H1 (cell line): ENCODE results near the gene HAVCR1. TPM values are rescaled to one million over a fixed set of nuclear protein-coding genes. Genes with fewer than 3 reads are reported as not detected.

Experiments
- CTCF ChIA-PET: fragments of 300-600 bp; sonication (Branson Sonifier 250); formaldehyde crosslinking; loops from one replicate; lab custom pipeline; 2021; ENCODE audit not compliant: partially characterized antibody; lab: Charles Lee
- POLR2A ChIA-PET: fragments of 300-600 bp; sonication (Branson Sonifier 250); formaldehyde crosslinking; loops from one replicate; lab custom pipeline; 2021; ENCODE audit warnings: inconsistent platforms; ENCODE audit not compliant: partially characterized antibody; lab: Charles Lee
- DNase-seq, 2 experiments: peaks; one replicate each; pipeline versions ENCODE4 v3.0.0 to v3.0.0-alpha.2; 2010 to 2022; ENCODE audit warnings: low spot score in 2 of 2, low read depth in 1 of 2, mixed read lengths in 1 of 2
- FAIRE-seq: peaks from 2 replicates; lab custom pipeline; 2011; peaks lifted over from hg19 to GRCh38; lab: Jason Lieb, UNC
- H2AFZ ChIP-seq: 2 replicates; pipeline ENCODE4 v1.8.1; 2012; ENCODE audit warnings: low read length, inconsistent platforms
- H2AK5ac ChIP-seq: 2 replicates; pipeline ENCODE4 v1.6.1; 2013; ENCODE audit warnings: low read depth, low read length
- H2BK120ac ChIP-seq: replicated peaks from 2 replicates; pipeline ENCODE3; 2013; ENCODE audit warnings: low read depth, low read length, inconsistent platforms
- H2BK12ac ChIP-seq: 2 replicates; pipeline ENCODE4 v1.6.1; 2013; ENCODE audit warnings: low read depth, low read length
- H2BK15ac ChIP-seq: 2 replicates; pipeline ENCODE4 v1.6.1; 2013; ENCODE audit warnings: low read length
- H2BK20ac ChIP-seq: 2 replicates; pipeline ENCODE4 v1.6.1; 2013; ENCODE audit warnings: low read length
- H2BK5ac ChIP-seq: 2 replicates; pipeline ENCODE4 v1.6.1; 2013; ENCODE audit warnings: low read depth, low read length
- H3K14ac ChIP-seq: 2 replicates; pipeline ENCODE4 v1.6.1; 2013; ENCODE audit warnings: inconsistent platforms; ENCODE audit not compliant: insufficient read length
- H3K18ac ChIP-seq: 2 replicates; pipeline ENCODE4 v1.6.1; 2013; ENCODE audit warnings: low read length; ENCODE audit errors: extremely low read depth
- H3K23ac ChIP-seq: 2 replicates; pipeline ENCODE4 v1.6.1; 2013; ENCODE audit warnings: inconsistent platforms; ENCODE audit not compliant: insufficient read length
- H3K23me2 ChIP-seq: 2 replicates; pipeline ENCODE4 v1.6.1; 2013; ENCODE audit warnings: low read depth, low read length
- H3K27ac ChIP-seq: 2 replicates; pipeline ENCODE4 v1.6.1; 2011; ENCODE audit warnings: low read depth, low read length, inconsistent platforms
- H3K27me3 ChIP-seq, 4 experiments: replicated peaks in 1 of 4; 1 replicate in 1 of 4; 2 replicates in 3 of 4; pipeline versions ENCODE4 v1.6.1 to v1.8.1; 2011 to 2013; ENCODE audit warnings: low read length in 3 of 4, mild to moderate bottlenecking in 3 of 4, inconsistent platforms in 2 of 4, mixed read lengths in 2 of 4, moderate library complexity in 1 of 4; ENCODE audit not compliant: control insufficient read depth in 3 of 4, insufficient read depth in 3 of 4; ENCODE audit errors: extremely low read depth in 1 of 4
- H3K36me3 ChIP-seq, 4 experiments: 2 replicates each; pipeline versions ENCODE4 v1.6.1 to v1.8.1; 2011 to 2013; ENCODE audit warnings: mild to moderate bottlenecking in 4 of 4, low read length in 3 of 4, moderate library complexity in 2 of 4, control low read depth in 1 of 4, inconsistent platforms in 1 of 4; ENCODE audit not compliant: insufficient read depth in 4 of 4, control insufficient read depth in 2 of 4
- H3K4ac ChIP-seq: replicated peaks from 2 replicates; pipeline ENCODE3; 2013; ENCODE audit warnings: low read length, low read depth, mixed read lengths, inconsistent platforms; ENCODE audit not compliant: insufficient read length
- H3K4me1 ChIP-seq, 4 experiments: replicated peaks in 1 of 4; 1 replicate in 1 of 4; 2 replicates in 3 of 4; pipeline versions ENCODE4 v1.6.1 to v1.8.1; 2011 to 2013; ENCODE audit warnings: low read length in 3 of 4, inconsistent platforms in 2 of 4, mixed read lengths in 1 of 4; ENCODE audit not compliant: insufficient read depth in 4 of 4, control insufficient read depth in 3 of 4
- H3K4me2 ChIP-seq, 2 experiments: 2 replicates each; pipeline versions ENCODE4 v1.6.1 to v1.8.1; 2011 to 2013; ENCODE audit warnings: low read depth in 2 of 2, low read length in 2 of 2, control low read depth in 1 of 2, inconsistent platforms in 1 of 2, mild to moderate bottlenecking in 1 of 2; ENCODE audit not compliant: insufficient read depth in 1 of 2
- H3K4me3 ChIP-seq, 4 experiments: fragments of 200-600, 300-600 bp in 1 of 4; sonication (generic), shearing (Covaris generic), sonication (Bioruptor Twin) in 1 of 4; 2 replicates each; pipeline versions ENCODE4 v1.5.1 to v1.8.1; 2011 to 2016; ENCODE audit warnings: low read length in 4 of 4, low read depth in 3 of 4, control low read depth in 2 of 4, inconsistent platforms in 2 of 4, mild to moderate bottlenecking in 2 of 4, mixed read lengths in 1 of 4, moderate library complexity in 1 of 4; ENCODE audit not compliant: insufficient read depth in 2 of 4; ENCODE audit errors: extremely low read depth in 1 of 4
- H3K56ac ChIP-seq: replicated peaks from 2 replicates; pipeline ENCODE3; 2013; ENCODE audit warnings: low read depth, mild to moderate bottlenecking, mixed read lengths, low read length, inconsistent platforms; ENCODE audit not compliant: insufficient read length
- H3K79me1 ChIP-seq: 2 replicates; pipeline ENCODE4 v1.6.1; 2013; ENCODE audit warnings: low read depth, low read length, control low read depth
- H3K79me2 ChIP-seq, 2 experiments: 2 replicates each; pipeline versions ENCODE4 v1.6.1 to v1.8.1; 2012 to 2013; ENCODE audit warnings: low read length in 2 of 2, mild to moderate bottlenecking in 2 of 2, inconsistent platforms in 1 of 2; ENCODE audit not compliant: insufficient read depth in 2 of 2, control insufficient read depth in 1 of 2
- H3K9ac ChIP-seq, 4 experiments: replicated peaks in 1 of 4; 1 replicate in 1 of 4; 2 replicates in 3 of 4; pipeline versions ENCODE4 v1.6.1 to v1.8.1; 2011 to 2013; ENCODE audit warnings: low read depth in 3 of 4, low read length in 3 of 4, control low read depth in 2 of 4, mild to moderate bottlenecking in 2 of 4, moderate library complexity in 2 of 4, inconsistent platforms in 1 of 4; ENCODE audit errors: extremely low read depth in 1 of 4
- H3K9me3 ChIP-seq, 2 experiments: 2 replicates each; pipeline versions ENCODE4 v1.6.1 to v1.8.1; 2012 to 2013; ENCODE audit warnings: mild to moderate bottlenecking in 2 of 2, moderate library complexity in 2 of 2, control low read depth in 1 of 2, inconsistent platforms in 1 of 2, low read depth in 1 of 2, low read length in 1 of 2, mixed read lengths in 1 of 2; ENCODE audit not compliant: insufficient read depth in 2 of 2
- H4K20me1 ChIP-seq, 2 experiments: replicated peaks in 1 of 2; 2 replicates each; pipeline versions ENCODE3 to v1.8.1; 2011 to 2013; ENCODE audit warnings: inconsistent platforms in 2 of 2, low read length in 2 of 2, mild to moderate bottlenecking in 1 of 2; ENCODE audit not compliant: insufficient read depth in 2 of 2, control insufficient read depth in 1 of 2
- H4K5ac ChIP-seq: 2 replicates; pipeline ENCODE4 v1.6.1; 2013; ENCODE audit warnings: low read length, low read depth, mixed read lengths, inconsistent platforms; ENCODE audit not compliant: insufficient read length
- H4K8ac ChIP-seq: 2 replicates; pipeline ENCODE4 v1.8.0; 2013; ENCODE audit warnings: mild to moderate bottlenecking, moderate library complexity, low read length, inconsistent platforms; ENCODE audit not compliant: insufficient read depth; ENCODE audit errors: extremely low read depth
- H4K91ac ChIP-seq: replicated peaks from 2 replicates; pipeline ENCODE3; 2013; ENCODE audit warnings: low read length, mixed read lengths, inconsistent platforms; ENCODE audit not compliant: insufficient read length
- ATF3 ChIP-seq: IDR thresholded peaks from 2 replicates; pipeline ENCODE4 v1.6.1; 2011; ENCODE audit warnings: low read depth, mild to moderate bottlenecking, low read length; ENCODE audit not compliant: insufficient read depth
- CREB1 ChIP-seq: IDR thresholded peaks from 2 replicates; pipeline ENCODE4 v1.6.1; 2012; ENCODE audit warnings: inconsistent platforms
- EZH2 ChIP-seq: fragments of 200-600 bp; sonication (generic); IDR thresholded peaks from 2 replicates; pipeline ENCODE4 v1.7.1; 2012; ENCODE audit warnings: low read depth, mild to moderate bottlenecking, moderate library complexity, low read length, inconsistent platforms; ENCODE audit not compliant: severe bottlenecking
- GABPA ChIP-seq: IDR thresholded peaks from 2 replicates; pipeline ENCODE4 v1.6.1; 2011; ENCODE audit warnings: mild to moderate bottlenecking, low read length, moderate library complexity, borderline replicate concordance; ENCODE audit not compliant: insufficient read depth
- SIRT6 ChIP-seq: IDR thresholded peaks from one replicate; pipeline ENCODE4 v1.7.1; 2012; ENCODE audit warnings: low read length, inconsistent platforms
- SP1 ChIP-seq: IDR thresholded peaks from 2 replicates; pipeline ENCODE4 v1.6.1; 2011; ENCODE audit warnings: low read depth, low read length
- WGBS, 2 experiments: shearing (Covaris generic) in 1 of 2; methylation state at CpG; one replicate each; pipeline versions ENCODE4 v1.1.6 to v1.1.7; 2013 to 2015; ENCODE audit warnings: low lambda C conversion rate in 2 of 2, mixed read lengths in 2 of 2, inconsistent platforms in 1 of 2, low coverage in 1 of 2, missing lambda C conversion rate in 1 of 2; ENCODE audit not compliant: insufficient replicate concordance in 2 of 2, insufficient coverage in 1 of 2, insufficient read length in 1 of 2; ENCODE audit errors: extremely low coverage in 1 of 2, missing lambda C conversion rate in 1 of 2; 5-methylcytosine and 5-hydroxymethylcytosine counted together
- polyA plus RNA-seq, 7 experiments: library from polyadenylated mRNA; depleted of rRNA in 3 of 7; stranded (reverse) in 5 of 7; unstranded in 2 of 7; fragments of >200 nt in 5 of 7; fragments of 200-250 nt in 2 of 7; gene quantifications; 1 replicate in 5 of 7; 2 replicates in 1 of 7; 4 replicates in 1 of 7; pipeline versions ENCODE4 v1.2.1 to v1.2.3, GENCODE V29; 2011 to 2013; ENCODE audit warnings: missing spikeins in 2 of 7, mixed read lengths in 2 of 7
- total RNA-seq: library from RNA; stranded (reverse); fragmentation: NEBNext Ultra II Directional; extraction: Animal tissue kit (Norgen Biotek cat#: 25700); gene quantifications from 2 replicates; pipeline ENCODE4 v1.2.1, GENCODE V29; 2021

The HAVCR1 gene
- total and polyA plus RNA-seq, 2 of the 8 experiments (the other 6 are each of a cell fraction or from before 2014, with no cell fraction given): not detected

GRCh38 chr5:157076558-157076957, 17.6 kb upstream of the HAVCR1 start:
- no peak overlapping the region for H2AK5ac ChIP-seq
- H4K20me1 ChIP-seq: no peaks in the 10 kb centered on the region
- no peak overlapping the region for H2BK5ac ChIP-seq
- 88% methylated on average over 4 of the region's 4 CpGs; no CpG with 5 or more reads in 1 of the 2 experiments for WGBS, 2 experiments
- no peaks in the 10 kb centered on the region for H3K36me3 ChIP-seq
- H3K4me2 ChIP-seq: no peak overlapping the region
- CTCF ChIA-PET: interaction anchor here (0.6 kb wide), 1 partner anchor 191 kb away, joined by 3 read pairs; no protein-coding TSS in a partner anchor
- no peak overlapping the region for H3K27ac ChIP-seq
- H3K9me3 ChIP-seq: no peaks in the 10 kb centered on the region
- no peak overlapping the region for H3K18ac ChIP-seq
- no peaks in the 10 kb centered on the region for H3K27me3 ChIP-seq
- H3K4me1 ChIP-seq: no peaks in the 10 kb centered on the region
- no peak overlapping the region for H2BK12ac ChIP-seq
- FAIRE-seq (no peak), DNase-seq (no peak)
- H3K4ac ChIP-seq: no peak overlapping the region
- H3K79me1 ChIP-seq: no peaks in the 10 kb centered on the region
- POLR2A ChIA-PET: no interaction called here
- no peak overlapping the region for H3K9ac ChIP-seq
- no peak overlapping the region for H4K8ac ChIP-seq
- H3K4me3 ChIP-seq: no peak overlapping the region
- no peak overlapping the region for H2BK120ac ChIP-seq
- H2BK20ac ChIP-seq: no peak overlapping the region
- H4K5ac ChIP-seq: no peak overlapping the region
- no peaks in the 10 kb centered on the region for H3K23me2 ChIP-seq
- H3K79me2 ChIP-seq: no peaks in the 10 kb centered on the region
- H2BK15ac ChIP-seq: no peak overlapping the region
- no peak overlapping the region for H4K91ac ChIP-seq
- H3K14ac ChIP-seq: no peak overlapping the region
- no peak overlapping the region for H2AFZ ChIP-seq
- H3K23ac ChIP-seq: no peak overlapping the region
- H3K56ac ChIP-seq: no peak overlapping the region
- TF ChIP-seq CREB1: no peak
- no peak for TF ChIP-seq EZH2
- no peak for TF ChIP-seq SP1
- no peak for TF ChIP-seq SIRT6
- no peak for TF ChIP-seq GABPA
- TF ChIP-seq ATF3: no peak
